Naive thymus-derived CD8-positive, alpha-beta T cell (primary cell): Measurements from ENCODE around the gene NCAPG2. TPM values are rescaled to one million over a fixed set of nuclear protein-coding genes. Genes with fewer than 3 reads are reported as not detected.

ENCODE experiments used
- ATAC-seq, 2 donors: fragments of 150-1000 bp; cut with Tn5 transposase in 1 of 2; sonication (Bioruptor Pico), chemical (Tn5 transposase) in 1 of 2; 1 replicate in 1 of 2; 2 replicates in 1 of 2; pipeline ENCODE4 v1.10.0; 2021; ENCODE audit warnings: mild to moderate bottlenecking in 2 of 2, moderate library complexity in 2 of 2
- POLR2A ChIA-PET: fragments of 350-600 bp; sonication (Branson Sonifier 250); formaldehyde crosslinking; loops from one replicate; lab custom pipeline; 2021; ENCODE audit warnings: antibody characterized with exemption; lab: Charles Lee
- DNase-seq, 10 donors: peaks; one replicate each; pipeline versions ENCODE4 v3.0.0 to v3.0.0-alpha.2; 2020 to 2022
- H3K27ac Mint-ChIP-seq, 10 donors: one replicate each; pipeline ENCODE4 v1.8.0; 2020 to 2022; ENCODE audit warnings: mild to moderate bottlenecking in 10 of 10, mixed read lengths in 10 of 10, moderate library complexity in 4 of 10, inconsistent platforms in 1 of 10
- H3K27me3 Mint-ChIP-seq, 5 donors: one replicate each; pipeline ENCODE4 v1.8.0; 2021 to 2022; ENCODE audit warnings: mixed read lengths in 5 of 5
- H3K36me3 Mint-ChIP-seq, 3 donors: one replicate each; pipeline ENCODE4 v1.8.0; 2020 to 2022; ENCODE audit warnings: mixed read lengths in 3 of 3, mild to moderate bottlenecking in 2 of 3, inconsistent platforms in 1 of 3
- H3K4me1 Mint-ChIP-seq, 4 donors: one replicate each; pipeline ENCODE4 v1.8.0; 2021 to 2022; ENCODE audit warnings: mixed read lengths in 4 of 4
- H3K4me3 Mint-ChIP-seq, 10 donors: one replicate each; pipeline ENCODE4 v1.8.0; 2020 to 2022; ENCODE audit warnings: mild to moderate bottlenecking in 10 of 10, mixed read lengths in 10 of 10, moderate library complexity in 6 of 10, inconsistent platforms in 1 of 10
- H3K9me3 Mint-ChIP-seq, 9 donors: one replicate each; pipeline ENCODE4 v1.8.0; 2020 to 2022; ENCODE audit warnings: mixed read lengths in 9 of 9, mild to moderate bottlenecking in 3 of 9, inconsistent platforms in 1 of 9, moderate library complexity in 1 of 9
- polyA plus RNA-seq, 3 donors: library from polyadenylated mRNA; unstranded; fragments of 300-500 nt; fragmentation: Illumina TruSeq; gene quantifications; one replicate each; pipeline ENCODE4 v1.2.3, GENCODE V29; 2021
- total RNA-seq, 8 experiments: library from RNA in 2 of 8; stranded (reverse) in 2 of 8; gene quantifications; one replicate each; pipeline ENCODE4 v1.2.3 and lab custom pipeline; 2021 to 2026

The NCAPG2 gene
- total and polyA plus RNA-seq, 5 experiments from 2014 or later = 2.4 to 7.7 (median 3.7) TPM

DNA sequence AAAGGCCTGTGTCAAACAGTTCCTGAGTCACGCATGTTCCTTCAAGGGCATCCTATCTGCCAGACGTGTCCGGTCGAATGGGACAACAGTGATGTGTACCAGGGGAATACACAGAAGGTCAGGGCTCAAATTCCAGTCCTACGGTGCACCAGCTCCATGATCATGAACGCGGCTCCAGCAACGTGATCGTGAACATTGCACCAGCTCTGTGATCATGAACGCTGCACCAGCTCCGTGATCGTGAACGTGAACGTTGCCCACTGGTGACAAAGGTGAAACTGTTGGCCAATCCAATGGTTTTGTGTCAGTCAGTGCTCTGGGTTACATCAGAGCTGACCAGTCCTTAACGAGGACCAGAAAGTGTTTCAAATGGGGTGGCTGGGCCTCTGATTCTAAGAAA, 112.7 kb downstream of the NCAPG2 start:
- H3K36me3 Mint-ChIP-seq = peaks cover 0 to 2% (median 0%) of the 10 kb centered on the region in 3 donors

DNA sequence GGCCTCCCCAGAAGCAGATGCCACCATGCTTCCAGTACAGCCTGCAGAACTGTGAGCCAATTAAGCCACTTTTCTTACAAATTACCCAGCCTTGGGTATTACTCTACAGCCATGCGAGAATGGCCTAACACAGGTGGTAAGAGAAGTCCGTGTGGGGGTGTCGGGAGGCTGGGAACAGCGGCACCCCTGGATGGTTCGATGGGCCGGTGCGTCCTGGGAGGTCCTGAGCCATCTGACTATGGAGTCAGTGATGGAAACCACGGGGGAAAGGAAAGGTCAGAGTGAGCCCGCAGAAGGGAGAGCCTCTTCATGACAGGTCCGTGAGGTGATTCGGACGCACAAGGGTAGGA, 114.4 kb downstream of the NCAPG2 start:
- DNase-seq (no peak), ATAC-seq (no peak)
- peaks cover 0 to 3% (median 2%) of the 10 kb centered on the region in 3 donors for H3K36me3 Mint-ChIP-seq
- H3K4me1 Mint-ChIP-seq = peaks cover 3 to 15% (median 12%) of the 10 kb centered on the region in 4 donors
- H3K27me3 Mint-ChIP-seq = peaks cover 12 to 34% (median 28%) of the 10 kb centered on the region in 5 donors
- H3K4me3 Mint-ChIP-seq = peak overlapping the region in 2 of 10 donors; percentile 21 to 73
- no peak overlapping the region for H3K27ac Mint-ChIP-seq
- POLR2A ChIA-PET = no interaction called here
- peaks cover 0 to 7% (median 2%) of the 10 kb centered on the region in 9 donors for H3K9me3 Mint-ChIP-seq

More for the DNA sequence above, 112.7 kb downstream of the NCAPG2 start:
- Mint-ChIP-seq H3K4me1 (peaks cover 0 to 5% (median under 1%) of the 10 kb centered on the region in 4 donors), H3K27ac (no peak overlapping the region), H3K4me3 (no peak overlapping the region), H3K27me3 (peaks cover 2 to 20% (median 16%) of the 10 kb centered on the region in 5 donors), H3K9me3 (peaks cover 0 to 8% (median 2%) of the 10 kb centered on the region in 9 donors)
- DNase-seq (no peak), ATAC-seq (no peak)
- POLR2A ChIA-PET = no interaction called here

DNA sequence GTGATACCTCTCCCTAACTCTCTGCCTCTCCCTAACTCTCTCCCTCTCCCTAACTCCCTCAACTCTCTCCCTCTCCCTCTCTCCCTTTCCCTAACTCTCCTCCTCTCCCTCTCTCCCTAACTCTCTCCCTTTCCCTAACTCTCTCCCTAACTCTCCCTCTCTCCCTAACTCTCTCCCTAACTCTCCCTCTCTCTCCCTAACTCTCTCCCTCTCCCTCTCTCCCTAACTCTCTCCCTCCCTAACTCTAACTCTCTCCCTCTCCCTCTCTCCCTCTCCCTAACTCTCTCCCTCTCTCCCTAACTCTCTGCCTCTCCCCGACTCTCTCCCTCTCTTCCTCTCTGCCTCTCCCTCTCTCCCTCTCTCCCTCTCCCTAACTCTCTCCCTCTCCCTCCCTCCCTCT, 115.0 kb downstream of the NCAPG2 start:
- H3K27ac Mint-ChIP-seq = no peak overlapping the region
- POLR2A ChIA-PET = no interaction called here
- H3K9me3 Mint-ChIP-seq = peaks cover 0 to 7% (median 3%) of the 10 kb centered on the region in 9 donors
- H3K4me1 Mint-ChIP-seq = peaks cover 3 to 15% (median 12%) of the 10 kb centered on the region in 4 donors
- ATAC-seq = no peak
- H3K4me3 Mint-ChIP-seq = peak overlapping the region in 6 of 10 donors; percentile 10 to 73 (median 31)
- H3K27me3 Mint-ChIP-seq = peaks cover 16 to 39% (median 28%) of the 10 kb centered on the region in 5 donors
- peaks cover 0 to 3% (median 2%) of the 10 kb centered on the region in 3 donors for H3K36me3 Mint-ChIP-seq
- no peak for DNase-seq

DNA sequence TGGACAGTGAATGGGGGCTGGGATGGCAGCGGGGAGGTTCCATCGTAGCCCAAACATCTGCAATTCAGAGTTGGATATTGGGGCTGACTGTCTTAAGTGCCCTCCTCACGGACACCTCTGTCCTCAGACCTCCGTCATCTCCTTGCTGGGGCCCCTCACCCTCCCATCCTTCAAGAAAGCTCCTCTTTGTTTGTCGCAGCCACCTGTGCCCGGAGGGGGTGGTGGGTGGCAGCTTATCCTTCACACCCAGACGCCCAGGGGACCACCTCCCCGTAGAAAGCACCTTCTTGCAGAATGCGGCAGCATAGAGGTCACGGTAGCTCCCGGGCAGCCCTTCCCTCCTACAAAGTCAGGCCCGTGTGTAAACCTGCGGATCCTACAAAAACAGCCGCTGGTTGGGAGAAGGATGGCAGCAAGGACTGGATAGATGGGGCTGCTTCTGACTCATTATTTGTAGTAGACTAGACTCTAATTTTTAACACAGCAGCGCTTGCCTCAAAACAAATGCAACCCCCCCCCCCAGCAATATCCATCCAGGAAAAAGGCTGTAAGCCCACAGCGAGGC, 115.6 kb downstream of the NCAPG2 start:
- ATAC-seq (no peak), DNase-seq (no peak)
- H3K27ac Mint-ChIP-seq = no peak overlapping the region
- peaks cover 21 to 46% (median 34%) of the 10 kb centered on the region in 5 donors for H3K27me3 Mint-ChIP-seq
- peak overlapping the region; percentile 28 to 83 (median 68) for H3K4me3 Mint-ChIP-seq
- POLR2A ChIA-PET = no interaction called here
- peaks cover 6 to 15% (median 12%) of the 10 kb centered on the region in 4 donors for H3K4me1 Mint-ChIP-seq
- peaks cover 0 to 7% (median 3%) of the 10 kb centered on the region in 9 donors for H3K9me3 Mint-ChIP-seq
- H3K36me3 Mint-ChIP-seq = peaks cover 0 to 3% (median 2%) of the 10 kb centered on the region in 3 donors

DNA sequence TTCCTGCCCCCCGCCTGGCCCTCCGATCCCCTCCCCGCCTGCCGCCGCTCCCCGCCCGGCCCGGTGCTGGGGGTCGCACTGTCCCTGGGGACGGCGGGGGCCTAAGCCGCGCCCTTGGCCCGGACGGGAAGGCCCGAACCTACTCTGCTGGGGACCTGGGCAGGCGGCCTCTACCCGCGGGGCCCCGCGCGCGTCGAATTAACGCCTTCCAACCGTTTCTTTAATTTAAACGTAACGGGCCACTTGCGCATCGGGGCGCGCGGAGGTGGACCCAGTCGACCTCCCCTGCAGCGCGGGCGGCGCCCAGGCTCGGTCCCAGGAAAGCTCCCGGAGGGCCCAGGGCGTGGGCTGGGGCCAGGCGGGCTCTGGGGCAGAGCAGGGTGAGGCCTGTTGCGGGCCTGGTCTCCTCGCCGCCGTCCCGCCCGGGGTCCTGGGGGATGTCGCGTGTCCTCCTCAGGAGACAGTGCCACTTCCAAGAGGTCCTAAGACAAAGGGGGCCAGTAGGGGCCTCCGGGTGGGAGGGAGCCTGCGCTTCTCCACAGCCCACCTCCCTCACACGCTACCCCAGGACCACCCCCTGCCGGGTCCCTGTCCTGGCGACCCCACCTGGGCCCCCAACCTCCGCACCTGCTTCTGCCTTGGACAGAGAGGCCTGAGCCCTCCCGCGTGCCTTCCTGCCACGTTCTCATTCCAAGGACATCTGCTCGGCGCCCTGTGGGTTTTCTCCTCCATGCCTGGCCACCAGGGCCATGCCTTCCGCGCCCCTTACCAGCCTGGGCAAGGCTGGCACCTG, 116.3 kb downstream of the NCAPG2 start:
- Mint-ChIP-seq H3K4me3 (peak overlapping the region; percentile 28 to 83 (median 68)), H3K36me3 (peaks cover 0 to 3% (median 2%) of the 10 kb centered on the region in 3 donors), H3K27me3 (peaks cover 28 to 53% (median 41%) of the 10 kb centered on the region in 5 donors), H3K9me3 (peaks cover 0 to 10% (median 2%) of the 10 kb centered on the region in 9 donors), H3K4me1 (peaks cover 6 to 15% (median 12%) of the 10 kb centered on the region in 4 donors), H3K27ac (no peak overlapping the region)
- DNase-seq (no peak), ATAC-seq (peak; percentile 23 to 53)
- POLR2A ChIA-PET = no interaction called here

DNA sequence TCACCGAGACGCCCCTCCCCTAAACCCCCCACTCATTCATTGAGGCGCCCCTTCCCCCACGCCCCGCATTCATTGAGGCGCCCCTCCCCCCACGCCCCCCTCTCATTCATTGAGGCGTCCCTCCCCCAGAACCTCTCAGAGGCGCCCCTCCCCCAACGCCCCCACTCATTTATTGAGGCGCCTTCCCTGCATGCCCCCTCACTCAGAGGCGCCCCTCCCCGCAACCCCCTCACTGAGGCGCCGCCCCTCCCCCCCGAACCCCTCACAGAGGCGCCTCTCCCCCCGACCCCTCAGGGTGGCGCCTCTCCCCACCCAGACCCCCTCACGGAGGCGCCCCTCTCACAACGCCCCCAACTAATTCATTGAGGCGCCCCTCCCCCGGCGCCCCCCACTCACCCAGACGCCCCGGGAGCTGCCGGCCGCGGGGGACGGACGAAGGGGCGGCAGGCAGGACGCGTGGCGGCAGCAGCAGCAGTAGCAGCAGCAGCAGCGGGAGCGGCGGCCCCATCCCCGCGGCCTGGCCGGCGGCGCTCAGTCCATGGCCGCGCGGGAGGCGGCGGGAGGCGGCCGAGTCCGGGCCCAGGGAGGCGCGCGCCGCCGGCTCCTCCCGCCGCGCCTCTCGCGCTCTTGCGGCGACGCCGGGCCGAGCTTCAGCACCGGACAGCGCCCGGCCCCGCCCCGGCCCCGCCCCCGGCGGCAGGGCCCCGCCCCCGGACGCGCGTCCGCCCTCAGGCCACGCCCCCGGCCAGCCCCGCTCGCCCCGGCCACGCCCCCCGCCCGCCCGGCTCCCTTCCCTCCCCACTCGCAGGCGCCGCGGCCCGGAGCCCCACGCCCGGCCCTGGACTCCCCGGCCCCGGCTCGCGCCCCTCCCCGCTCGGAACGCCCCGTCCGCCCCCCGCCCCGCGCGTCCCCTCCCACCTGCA, 117.2 kb downstream of the NCAPG2 start, which contains the start of gene PTPRN2:
PTPRN2 (minus strand) TSS at position 662 of the 923 bp plus-strand sequence.
- ATAC-seq (peak; percentile 77), DNase-seq (peak in 8 of 10 donors; percentile 27 to 69 (median 41))
- Mint-ChIP-seq H3K36me3 (peaks cover 0 to 3% (median 2%) of the 10 kb centered on the region in 3 donors), H3K9me3 (peaks cover 0 to 10% (median 0%) of the 10 kb centered on the region in 9 donors), H3K27ac (no peak within 1 kb of the TSS), H3K27me3 (peaks cover 29 to 59% (median 45%) of the 10 kb centered on the region in 5 donors), H3K4me3 (peak within 1 kb of the TSS; percentile 28 to 83 (median 68)), H3K4me1 (peaks cover 6 to 15% (median 12%) of the 10 kb centered on the region in 4 donors)
- POLR2A ChIA-PET = no interaction called here

DNA sequence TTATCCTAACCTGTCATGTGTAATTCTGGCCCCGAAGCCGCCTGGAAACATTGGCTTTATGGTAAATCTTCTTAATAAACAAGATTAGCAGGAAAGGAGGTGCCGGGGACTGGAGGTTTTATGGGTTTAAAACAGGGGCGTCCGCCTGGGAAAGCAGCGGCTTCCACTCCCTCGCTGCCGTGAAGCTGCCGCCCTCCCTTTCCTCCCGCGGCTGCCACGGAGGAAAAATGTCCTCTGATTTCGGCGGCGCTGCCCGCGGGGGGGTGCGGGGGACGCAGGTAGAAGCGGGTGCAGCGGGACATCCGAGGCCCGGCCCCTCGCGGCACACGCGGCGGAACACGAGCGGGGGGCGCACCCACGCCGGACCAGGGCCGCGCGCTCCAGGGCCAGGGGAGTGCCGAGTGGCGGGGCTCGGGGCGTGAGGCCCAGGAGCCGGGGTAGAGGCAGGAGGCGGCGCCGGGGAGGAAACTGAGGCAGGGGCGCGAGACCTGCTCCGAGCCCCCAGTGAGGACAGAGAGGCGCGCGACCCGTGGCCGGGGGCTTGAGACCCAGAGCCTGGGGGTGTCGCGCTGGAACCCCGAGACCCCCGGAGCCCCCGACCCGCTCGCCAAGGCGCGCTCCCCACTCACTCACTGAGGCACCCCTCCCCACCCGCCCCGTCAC, 118.0 kb downstream of the NCAPG2 start:
- Mint-ChIP-seq H3K27ac (no peak overlapping the region), H3K4me3 (peak overlapping the region in 6 of 10 donors; percentile 4 to 72 (median 62)), H3K4me1 (peaks cover 6 to 15% (median 12%) of the 10 kb centered on the region in 4 donors), H3K36me3 (peaks cover 2 to 7% (median 3%) of the 10 kb centered on the region in 3 donors), H3K9me3 (peaks cover 0 to 8% (median 0%) of the 10 kb centered on the region in 9 donors), H3K27me3 (peaks cover 33 to 66% (median 45%) of the 10 kb centered on the region in 5 donors)
- no peak for DNase-seq
- POLR2A ChIA-PET = no interaction called here
- ATAC-seq = no peak

DNA sequence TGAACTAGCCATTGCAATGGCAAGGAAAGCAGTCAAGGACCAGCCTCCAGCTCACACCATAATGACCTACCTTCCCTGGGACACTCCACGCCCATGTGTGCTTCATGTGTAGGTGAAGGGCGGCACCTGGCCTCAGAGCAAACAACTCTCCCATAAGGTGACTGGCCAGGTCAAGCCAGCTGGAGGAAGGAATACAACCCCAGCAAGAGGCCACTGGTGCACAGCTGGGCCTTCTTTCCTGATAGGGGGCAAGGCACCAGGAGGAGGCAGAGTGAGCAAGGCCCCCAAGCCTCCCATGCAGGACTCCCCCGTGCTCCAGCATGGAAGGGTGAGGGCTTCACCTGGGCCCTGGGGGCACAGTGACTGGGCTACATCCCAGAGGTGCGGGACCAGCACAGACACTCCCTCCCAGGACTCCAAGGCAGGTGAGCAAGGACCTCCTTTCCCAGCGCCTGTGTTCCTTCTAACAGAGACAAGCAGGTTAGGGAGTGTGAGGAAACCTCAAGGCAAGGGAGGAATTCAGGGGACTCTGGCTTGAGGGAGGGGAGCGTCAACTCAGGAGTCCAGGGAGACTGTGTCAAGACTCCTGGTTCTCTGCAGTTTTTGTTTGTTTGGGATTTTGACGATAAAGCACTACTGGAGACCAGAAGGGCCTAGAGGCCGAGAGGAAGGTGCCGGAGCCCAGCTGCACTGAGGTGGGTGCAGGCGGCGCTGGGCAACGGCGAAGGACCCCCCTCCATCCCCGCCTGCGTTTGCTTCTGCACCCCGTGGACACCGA, 118.7 kb downstream of the NCAPG2 start:
- no peak overlapping the region for H3K27ac Mint-ChIP-seq
- H3K4me3 Mint-ChIP-seq = peak overlapping the region; percentile 44 to 83 (median 70)
- H3K4me1 Mint-ChIP-seq = peaks cover 6 to 15% (median 12%) of the 10 kb centered on the region in 4 donors
- no peak for DNase-seq
- H3K27me3 Mint-ChIP-seq = peaks cover 34 to 71% (median 49%) of the 10 kb centered on the region in 5 donors
- peaks cover 0 to 12% (median 0%) of the 10 kb centered on the region in 9 donors for H3K9me3 Mint-ChIP-seq
- POLR2A ChIA-PET = no interaction called here
- H3K36me3 Mint-ChIP-seq = peaks cover 2 to 10% (median 3%) of the 10 kb centered on the region in 3 donors
- ATAC-seq = no peak

DNA sequence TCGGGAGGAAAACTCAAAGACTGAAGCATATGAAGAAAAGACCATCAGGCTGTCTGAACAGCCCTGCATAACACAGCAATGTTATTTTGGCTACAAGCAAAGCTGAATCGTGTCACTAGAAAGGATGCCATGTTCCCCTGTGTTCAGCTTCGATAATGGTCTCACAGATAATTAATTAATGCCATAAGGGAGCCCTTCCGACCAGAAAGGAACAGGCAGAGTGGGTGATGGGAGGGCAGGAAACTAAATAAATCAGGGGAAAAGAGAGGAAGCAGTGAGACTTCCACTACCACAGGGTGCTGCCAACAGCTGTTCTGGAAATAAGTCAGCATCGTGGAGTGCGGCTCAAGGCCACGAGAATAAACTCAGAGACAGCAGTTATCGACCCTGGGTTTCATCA, 120.2 kb downstream of the NCAPG2 start:
- peaks cover 0 to 27% (median 11%) of the 10 kb centered on the region in 9 donors for H3K9me3 Mint-ChIP-seq
- no peak for ATAC-seq
- POLR2A ChIA-PET = no interaction called here
- H3K27ac Mint-ChIP-seq = no peak overlapping the region
- DNase-seq = no peak
- H3K36me3 Mint-ChIP-seq = peaks cover 3 to 21% (median 7%) of the 10 kb centered on the region in 3 donors
- H3K4me1 Mint-ChIP-seq = peaks cover 6 to 15% (median 12%) of the 10 kb centered on the region in 4 donors
- peaks cover 37 to 67% (median 46%) of the 10 kb centered on the region in 5 donors for H3K27me3 Mint-ChIP-seq
- H3K4me3 Mint-ChIP-seq = peak overlapping the region in 1 of 10 donors; percentile 21

DNA sequence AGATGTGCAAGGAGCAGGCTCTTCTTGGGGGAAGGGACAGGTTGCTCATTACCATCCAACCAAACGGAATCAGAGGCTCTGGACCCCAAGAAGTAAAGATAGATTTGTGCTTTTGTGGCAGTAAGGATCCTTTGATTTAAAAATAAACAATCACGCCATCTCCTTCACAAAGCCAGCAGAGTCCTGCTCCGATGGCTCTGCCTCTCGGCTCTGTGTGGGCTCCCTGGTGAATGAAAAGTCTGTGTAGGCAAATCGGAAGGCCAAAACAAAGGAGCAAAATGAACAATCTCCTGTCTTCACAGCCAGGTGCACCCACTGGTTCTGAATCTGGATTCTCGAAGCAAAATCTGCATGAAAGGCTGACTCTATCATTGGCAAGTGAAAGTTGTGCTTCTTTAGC, 120.8 kb downstream of the NCAPG2 start:
- POLR2A ChIA-PET = no interaction called here
- Mint-ChIP-seq H3K4me1 (peaks cover 6 to 15% (median 11%) of the 10 kb centered on the region in 4 donors), H3K4me3 (no peak overlapping the region), H3K9me3 (peaks cover 0 to 32% (median 15%) of the 10 kb centered on the region in 9 donors), H3K27me3 (peaks cover 35 to 61% (median 41%) of the 10 kb centered on the region in 5 donors), H3K27ac (no peak overlapping the region), H3K36me3 (peaks cover 3 to 25% (median 7%) of the 10 kb centered on the region in 3 donors)
- ATAC-seq = no peak
- no peak for DNase-seq

DNA sequence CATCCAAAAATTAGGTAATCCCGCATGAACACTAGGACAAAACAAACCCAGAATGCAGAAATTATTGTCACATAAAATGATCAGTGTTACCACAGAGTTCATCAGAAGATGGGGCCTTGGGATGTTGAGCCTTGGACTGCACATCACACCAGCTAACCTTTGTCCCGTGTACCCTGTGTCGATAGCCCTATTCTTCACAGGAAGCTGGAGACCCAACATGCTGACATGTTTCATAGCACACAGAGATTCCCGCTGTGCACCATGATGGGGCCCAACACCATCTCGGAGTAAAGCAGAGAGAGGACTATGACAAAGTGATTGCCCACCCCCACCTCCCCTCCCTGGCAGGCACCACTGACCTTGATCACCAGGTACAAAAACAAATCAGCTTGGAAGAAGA, 121.5 kb downstream of the NCAPG2 start:
- peak overlapping the region in 1 of 10 donors; percentile 25 for H3K4me3 Mint-ChIP-seq
- H3K27ac Mint-ChIP-seq = no peak overlapping the region
- ATAC-seq (no peak), DNase-seq (no peak)
- POLR2A ChIA-PET = no interaction called here
- H3K9me3 Mint-ChIP-seq = peaks cover 0 to 34% (median 15%) of the 10 kb centered on the region in 9 donors
- H3K4me1 Mint-ChIP-seq = peaks cover 6 to 13% (median 9%) of the 10 kb centered on the region in 4 donors
- H3K36me3 Mint-ChIP-seq = peaks cover 3 to 25% (median 7%) of the 10 kb centered on the region in 3 donors
- H3K27me3 Mint-ChIP-seq = peaks cover 35 to 57% (median 41%) of the 10 kb centered on the region in 5 donors
